CD4-positive, alpha-beta T cell treated with Interleukin-6 for 4 hours (primary cell): Measurements from ENCODE around the gene GNPTAB.
"Not testable (repeated sequence)": the region's sequence is repeated elsewhere in the genome, so short reads cannot be mapped to it uniquely, and the experiment has no call there.

Experiments used
- DNase-seq: peaks from one replicate; pipeline ENCODE4 v3.0.0-alpha.2; 2020; ENCODE audit warnings: mixed read lengths

Gene GNPTAB

DNA sequence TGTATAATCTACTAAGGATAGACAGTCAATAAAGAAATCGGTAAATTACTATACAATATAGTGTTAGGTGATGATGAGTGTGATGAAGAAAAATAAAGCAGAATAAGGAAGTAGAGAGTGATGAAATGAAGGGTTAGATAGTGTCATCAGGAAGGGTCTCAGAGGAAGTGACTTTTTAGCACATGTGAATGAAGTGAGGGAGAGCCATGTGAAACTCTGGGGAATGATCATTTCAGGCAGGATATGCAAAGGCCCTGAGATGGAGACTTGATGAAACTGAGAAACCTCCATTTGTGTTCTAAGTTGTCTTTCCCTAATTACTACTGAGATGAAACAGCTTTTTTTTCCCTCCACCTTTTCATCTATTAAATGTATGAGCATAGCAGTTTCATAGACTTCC is 19.4 kb upstream of the GNPTAB start:
- no peak for DNase-seq

DNA sequence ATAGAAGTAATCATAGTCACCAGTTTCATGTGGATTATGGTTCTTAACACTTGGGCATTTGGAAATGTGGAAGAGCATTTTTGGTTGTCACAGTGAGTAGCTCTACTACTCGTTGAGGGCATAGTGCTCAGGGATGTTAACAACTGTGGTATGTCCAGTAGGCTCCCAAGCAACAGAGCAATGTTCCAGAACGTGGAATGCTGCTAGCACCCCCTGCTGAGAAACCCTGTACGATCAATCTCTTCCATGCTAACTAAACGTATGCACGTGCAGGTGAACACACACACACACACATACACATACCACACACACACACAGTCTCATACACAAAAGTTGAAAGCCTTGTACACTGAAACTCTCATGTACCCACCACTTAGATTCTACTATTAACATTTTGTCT is 16.6 kb upstream of the GNPTAB start:
- DNase-seq: no peak

DNA sequence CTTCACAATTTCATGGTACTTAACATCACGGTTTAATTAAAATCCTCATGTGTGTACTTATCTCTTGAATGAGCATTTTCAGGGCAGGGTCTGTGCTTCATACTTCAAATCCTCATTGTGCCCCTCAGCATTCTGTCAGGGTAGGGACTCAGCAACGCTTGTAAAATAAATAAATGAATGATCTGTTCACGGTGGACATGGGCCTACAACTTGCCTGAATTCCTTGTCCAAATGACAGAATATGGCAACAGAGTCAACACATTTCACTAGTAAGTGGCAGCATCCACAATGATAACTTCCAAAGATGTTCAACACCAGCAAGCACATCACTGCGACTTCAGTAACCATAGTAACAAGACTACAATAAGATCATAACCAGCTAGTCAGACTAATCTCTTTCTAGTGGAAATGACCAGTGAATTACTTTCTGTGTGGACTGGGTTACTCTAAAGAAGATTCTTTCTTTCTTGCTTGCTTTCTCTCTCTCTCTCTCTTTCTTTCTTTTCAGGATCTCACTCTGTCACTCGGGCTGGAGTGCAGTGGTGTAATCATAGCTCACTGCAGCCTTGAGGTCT is 14.5 kb upstream of the GNPTAB start:
- DNase-seq: no peak

DNA sequence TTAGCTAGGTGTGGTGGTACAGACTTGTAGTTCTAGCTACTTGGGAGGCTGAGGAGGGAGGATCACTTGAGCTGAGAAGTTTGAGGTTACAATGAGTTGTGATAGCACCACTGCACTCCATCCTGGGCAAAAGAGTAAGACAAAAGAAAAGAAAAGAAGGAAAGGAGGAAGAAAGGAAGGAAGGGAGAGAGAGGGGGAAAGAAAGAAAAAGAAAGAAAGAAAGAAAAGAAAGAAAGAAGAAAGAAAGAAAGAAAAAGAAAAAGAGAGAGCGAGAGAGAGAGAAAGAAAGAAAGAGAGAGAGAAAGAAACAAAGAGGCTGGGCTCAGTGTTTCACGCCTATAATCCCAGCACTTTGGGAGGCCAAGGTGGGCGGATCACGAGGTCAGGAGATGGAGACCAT is 10.3 kb upstream of the GNPTAB start:
- DNase-seq: no peak

DNA sequence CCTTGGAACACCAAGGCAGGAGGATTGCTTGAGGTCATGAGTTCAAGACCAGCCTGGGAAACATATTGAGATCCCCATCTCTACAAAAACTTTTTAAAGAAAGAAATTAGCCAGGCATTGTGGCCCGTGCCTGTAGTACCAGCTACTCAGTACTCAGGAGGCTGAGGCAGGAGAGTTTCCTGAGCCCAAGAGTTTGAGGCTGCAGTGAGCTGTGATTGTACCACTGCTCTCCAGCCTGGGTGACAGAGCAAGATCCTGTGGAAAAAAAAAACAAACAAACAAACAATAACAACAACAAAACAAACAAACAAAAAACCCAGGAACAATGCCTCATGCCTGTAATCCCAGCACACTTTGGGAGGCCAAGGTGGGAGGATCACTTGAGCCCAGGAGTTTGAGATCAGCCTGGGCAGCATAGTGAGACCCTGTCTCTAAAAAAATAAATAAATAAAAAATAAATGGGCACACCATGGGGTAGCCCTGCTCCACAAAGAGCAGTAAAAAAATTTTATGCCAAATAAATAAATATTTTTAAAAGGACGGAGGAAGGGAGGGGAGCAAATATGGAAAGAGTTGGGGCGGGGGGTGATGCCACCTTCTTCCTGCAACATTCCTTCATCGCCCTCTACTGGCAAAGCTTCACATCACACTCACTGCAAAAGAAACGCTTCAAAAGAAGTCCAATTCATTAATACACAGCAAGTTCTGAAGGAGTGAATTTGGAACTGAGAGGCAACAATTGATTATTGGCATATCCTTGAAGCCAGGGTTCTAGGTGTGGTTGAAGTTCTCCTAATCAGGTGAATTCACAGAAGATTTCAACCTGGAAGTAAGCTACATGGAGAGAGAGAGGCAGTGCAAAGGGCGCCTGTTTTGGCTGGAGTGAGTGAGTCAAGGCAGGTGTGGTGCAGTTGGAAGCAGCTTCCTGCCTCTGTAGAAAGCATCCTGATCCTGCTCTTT is 8.8 kb upstream of the GNPTAB start:
- DNase-seq: peak; percentile 81

DNA sequence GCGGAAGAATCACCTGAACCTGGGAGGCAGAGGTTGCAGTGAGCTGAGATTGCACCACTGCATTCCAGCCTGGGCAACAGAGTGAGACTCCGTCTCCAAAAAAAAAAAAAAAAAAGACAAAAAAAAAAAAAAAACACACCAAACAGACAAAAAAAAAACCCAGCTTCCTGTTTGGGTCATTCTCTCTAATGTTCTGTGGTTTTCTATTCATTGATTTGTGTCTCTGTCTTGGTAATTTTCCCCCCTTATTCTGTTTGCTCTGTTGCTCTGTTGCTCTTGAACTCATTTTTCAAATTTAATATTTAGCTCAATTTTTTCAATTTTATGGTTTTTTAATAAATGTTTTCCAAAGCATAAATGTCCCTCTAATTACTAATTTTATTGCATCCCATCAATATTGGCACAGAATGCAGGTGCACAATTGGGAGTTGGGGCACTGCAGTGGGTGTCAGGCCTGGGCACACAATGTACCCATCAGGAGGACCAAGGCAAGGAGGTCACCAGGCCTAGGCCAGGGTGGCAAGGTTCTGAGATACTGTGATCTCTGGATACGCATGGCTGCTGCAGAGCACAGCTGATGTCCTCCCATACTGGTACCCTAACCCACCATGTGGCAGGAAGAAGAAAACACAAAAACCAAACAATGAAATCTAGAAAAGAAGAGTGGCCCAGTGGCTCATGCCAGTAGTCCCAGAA is 8.0 kb upstream of the GNPTAB start:
- peak; percentile 15 for DNase-seq

DNA sequence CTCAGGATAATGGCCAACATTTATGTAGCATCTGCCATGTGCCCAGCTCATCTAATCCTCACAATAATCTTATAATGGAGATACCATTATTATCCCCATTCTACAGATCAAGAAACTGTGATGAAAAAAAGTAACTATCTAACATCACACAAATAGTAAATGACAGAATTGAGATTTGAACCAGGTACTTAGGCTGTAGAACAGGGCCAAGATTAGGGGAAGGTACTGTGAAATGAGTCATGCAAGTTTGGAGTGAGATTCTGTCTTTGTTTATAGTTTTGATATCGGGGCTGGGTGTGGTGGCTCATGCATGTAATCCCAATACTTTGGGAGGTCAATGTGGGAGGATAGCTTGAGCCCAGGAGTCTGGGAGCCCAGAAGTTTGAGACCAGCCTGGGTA is 1.3 kb upstream of the GNPTAB start:
- DNase-seq: no peak

DNA sequence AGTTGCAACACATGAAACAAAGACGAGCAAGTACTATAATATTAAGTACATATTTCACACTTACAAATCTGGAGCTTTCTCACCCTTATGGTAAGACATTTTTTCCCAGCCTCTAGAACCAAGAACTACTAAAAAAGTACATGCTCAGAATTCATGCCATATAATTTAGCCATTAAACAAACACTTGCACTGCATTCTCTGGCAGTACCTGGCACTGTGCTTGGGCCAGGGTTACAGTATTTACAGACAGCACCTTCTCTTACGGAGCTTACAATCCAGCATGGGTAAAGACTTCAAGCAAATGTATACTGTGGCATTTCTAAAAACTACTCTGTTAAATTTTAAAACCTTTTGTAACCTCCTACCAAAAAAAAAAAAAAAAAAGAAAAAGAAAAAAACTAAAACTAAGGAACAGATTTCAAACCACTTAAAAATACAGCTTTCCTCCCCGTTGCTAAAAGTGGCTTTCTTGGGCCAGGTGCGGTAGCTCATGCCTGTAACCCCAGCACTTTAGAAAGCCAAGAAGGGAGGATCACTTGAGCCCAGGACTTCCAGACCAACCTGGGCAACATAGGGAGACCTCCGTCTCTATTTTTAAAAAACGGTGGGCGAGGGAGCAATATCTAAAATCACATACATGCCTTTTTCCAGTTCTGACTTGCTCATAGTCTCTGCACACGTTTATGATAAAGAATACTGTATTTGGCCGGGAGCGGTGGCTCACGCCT is 956 bp downstream of the GNPTAB start:
- DNase-seq: no peak

DNA sequence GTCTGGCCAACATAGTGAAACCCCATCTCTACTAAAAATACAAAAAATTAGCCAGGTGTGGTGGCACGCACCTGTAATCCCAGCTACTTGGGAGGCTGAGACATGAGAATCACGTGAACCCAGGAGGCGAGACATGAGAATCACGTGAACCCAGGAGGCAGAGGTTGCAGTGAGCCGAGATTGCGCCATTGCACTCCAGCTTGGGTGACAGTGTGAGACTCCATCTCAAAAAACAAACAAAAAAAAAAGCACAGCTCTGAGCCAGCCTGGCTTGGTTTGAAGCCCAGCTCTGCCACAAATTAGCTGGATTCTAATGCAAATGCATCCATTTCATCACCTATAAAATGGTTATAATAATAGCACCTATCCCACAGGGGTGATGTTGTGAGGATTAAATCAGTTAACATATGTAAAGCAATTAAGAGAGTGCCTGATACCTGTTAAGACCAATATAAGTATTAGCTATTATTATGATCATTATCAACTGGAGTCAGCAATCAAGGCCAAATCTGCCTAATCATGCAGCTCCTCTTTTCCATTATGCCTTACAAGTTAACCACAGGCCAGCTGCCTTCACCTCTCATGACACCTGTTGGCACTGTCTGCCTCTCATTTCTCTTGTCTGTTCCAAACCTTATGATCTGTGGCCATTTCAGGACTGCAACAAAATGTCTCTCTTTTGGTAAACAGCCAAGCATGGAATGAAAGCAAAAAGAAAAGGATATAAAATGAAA is 2.1 kb downstream of the GNPTAB start:
- no peak for DNase-seq

DNA sequence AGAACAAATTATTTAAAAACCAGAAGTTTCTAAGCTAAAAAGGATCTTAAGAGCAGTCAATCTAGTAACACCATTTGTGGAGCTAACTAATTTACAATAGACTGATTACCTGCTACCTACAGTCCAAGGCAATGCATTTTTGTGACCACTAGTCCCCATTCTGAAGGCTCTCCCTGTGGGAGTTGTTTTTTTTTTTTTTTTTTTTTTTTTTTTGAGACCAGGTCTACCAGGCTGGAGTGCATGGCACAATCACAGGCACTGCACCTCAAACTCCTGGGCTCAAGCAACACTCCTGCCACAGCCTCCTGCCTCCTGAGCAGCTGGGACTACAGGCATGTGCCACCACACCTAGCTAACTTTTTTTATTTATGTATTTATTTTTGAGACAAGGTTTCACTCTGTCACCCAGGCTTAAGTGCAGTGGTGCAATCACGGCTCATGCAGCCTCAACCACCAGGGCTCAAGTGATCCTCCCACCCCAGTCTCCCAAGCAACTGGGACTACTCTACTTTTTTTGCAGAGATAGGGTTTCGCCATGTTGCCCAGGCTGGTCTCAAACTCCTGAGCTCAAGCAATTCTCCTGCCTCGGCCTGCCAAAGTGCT is 3.9 kb downstream of the GNPTAB start:
- DNase-seq: no peak

DNA sequence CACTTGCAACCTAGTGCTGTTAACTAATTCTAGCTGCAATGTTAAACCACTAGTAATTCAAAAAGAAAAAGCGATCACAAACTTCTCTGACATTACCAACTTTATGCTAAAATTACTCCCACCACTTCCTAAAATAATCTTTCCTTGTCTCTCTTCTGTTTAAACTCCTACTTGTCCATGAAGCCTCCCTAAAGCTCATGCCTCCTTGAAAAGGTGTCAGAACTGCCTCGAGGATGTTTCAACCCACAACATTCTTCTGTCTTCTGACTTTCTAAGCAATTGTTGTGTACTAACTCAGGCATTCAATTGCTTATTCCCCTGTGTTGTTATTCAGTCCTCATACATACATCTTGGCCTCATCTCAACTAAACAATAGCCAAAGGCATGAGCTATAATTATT is 5.9 kb downstream of the GNPTAB start:
- DNase-seq: no peak

DNA sequence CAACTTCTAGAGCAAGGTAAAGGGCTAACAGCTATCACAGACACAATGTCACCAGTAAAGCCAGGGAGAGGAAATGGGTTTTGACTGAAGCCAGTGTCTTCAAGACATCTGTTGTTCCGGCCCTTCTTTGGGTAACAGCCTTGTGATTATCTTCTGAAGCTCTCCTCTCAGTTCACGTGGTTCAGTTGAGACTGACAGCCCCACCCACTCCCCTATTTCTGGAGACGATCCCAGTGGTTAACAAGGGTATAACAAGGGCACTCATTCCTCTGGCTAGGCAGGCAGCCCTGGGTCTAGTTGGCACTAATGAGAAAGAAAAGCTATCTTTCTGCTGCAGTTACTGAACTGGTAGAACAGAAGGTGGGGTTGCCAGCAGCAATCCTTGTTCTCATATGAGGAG is 6.9 kb downstream of the GNPTAB start:
- DNase-seq: peak; percentile 77

DNA sequence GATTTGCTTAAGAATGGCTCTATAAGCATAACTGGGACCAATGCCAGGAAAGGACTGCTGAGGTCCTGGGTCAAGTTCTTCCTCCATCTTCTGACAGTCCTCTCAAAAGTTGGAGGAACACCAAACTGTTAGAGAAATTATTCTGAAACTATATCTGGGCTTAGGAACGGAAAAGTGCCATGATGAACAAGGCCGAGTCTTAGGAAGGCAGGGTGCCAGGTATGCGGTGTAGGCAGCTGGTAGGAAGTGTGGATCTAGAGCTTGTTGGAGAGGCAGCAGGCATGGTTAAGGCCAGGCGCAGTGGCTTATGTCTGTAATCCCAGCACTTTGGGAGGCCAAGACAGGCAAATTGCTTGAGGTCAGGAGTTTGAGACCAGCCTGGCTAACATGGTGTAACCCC is 7.7 kb downstream of the GNPTAB start:
- no peak for DNase-seq

DNA sequence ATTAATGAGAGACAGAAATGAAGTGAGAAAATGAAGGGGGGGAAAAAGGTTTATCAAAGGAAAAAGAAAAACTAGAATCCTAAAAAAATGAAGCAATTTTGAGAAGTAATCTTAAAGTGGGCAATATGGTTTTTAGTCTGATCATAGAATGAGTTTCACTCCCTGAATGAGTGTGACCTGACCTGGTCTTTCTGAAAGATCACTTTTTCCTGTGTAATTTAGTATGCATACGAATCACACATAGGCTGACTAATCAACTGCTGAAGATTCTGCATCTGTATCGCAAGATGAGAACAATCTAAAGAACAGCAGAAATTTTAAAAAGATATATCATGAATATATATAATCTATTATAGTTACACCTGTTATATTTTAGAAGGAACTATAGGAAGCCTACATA is 11.3 kb downstream of the GNPTAB start:
- no peak for DNase-seq

DNA sequence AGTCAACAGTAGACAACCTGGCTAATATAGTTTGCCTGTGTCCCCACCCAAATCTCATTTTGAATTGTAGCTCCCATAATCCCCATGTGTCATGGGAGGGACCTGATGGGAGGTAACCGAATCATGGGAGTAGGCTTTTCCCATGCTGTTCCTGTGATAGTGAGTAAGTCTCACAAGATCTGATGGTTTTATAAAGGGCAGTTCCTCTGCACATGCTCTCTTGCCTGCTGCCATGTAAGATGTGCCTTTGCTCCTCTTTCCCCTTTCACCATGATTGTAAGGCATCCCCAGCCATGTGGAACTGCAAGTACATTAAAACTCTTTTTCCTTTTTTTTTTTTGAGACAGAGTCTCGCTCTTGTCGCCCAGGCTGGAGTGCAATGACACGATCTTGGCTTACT is 12.1 kb downstream of the GNPTAB start:
- not testable (repeated sequence) for DNase-seq

DNA sequence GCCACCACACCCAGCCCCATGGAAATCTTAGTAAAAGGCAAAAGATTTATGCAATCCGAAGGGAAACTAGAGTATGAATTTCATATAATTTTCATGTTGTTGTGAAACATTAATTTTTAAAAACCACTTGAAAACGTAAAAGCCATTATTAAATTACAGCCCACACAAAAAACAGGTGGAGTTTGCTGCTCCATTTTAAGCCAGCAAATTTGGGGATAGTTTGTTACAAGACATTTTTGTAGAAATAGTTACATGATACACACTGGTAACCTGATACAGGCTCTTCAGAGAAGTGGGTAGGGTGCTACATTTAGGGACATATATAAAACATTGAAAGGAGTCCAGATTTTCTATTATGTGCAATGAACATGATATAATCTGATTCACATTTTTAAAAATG is 17.6 kb downstream of the GNPTAB start:
- no peak for DNase-seq

DNA sequence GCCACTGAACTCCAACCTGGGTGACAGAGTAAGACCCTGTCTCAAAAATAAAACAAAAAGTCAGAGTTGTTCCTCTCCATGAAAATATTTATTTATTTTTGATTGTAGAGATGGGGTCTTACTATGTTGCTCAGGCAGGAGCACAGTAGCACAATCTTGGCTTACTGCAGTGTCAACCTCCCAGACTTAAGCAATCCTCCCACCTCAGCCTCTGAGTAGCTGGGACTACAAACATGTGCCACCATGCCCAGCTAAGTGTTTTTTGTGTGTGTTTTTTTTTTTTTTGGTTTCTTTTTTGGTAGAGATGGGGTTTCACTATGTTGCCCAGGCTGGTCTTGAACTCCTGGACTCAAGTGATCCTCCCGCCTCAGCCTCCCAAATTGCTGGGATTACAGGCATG is 18.0 kb downstream of the GNPTAB start:
- not testable (repeated sequence) for DNase-seq

DNA sequence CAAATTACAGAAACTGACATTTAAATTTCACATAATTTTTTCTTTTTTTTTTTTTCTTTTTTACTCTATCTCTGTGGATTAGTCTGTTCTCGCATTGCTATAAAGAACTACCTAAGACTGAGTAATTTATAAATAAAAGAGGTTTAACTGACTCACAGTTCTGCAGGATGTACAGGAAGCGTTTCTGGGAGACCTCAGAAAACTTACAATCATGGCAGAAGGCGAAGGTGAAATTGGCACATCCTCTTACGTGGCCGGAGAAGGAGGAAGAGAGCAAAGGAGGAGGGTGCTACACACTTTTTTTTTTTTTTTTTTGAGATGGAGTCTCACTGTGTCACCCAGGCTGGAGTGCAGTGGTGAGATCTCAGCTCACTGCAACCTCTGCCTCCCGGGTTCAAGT is 19.4 kb downstream of the GNPTAB start:
- not testable (repeated sequence) for DNase-seq

DNA sequence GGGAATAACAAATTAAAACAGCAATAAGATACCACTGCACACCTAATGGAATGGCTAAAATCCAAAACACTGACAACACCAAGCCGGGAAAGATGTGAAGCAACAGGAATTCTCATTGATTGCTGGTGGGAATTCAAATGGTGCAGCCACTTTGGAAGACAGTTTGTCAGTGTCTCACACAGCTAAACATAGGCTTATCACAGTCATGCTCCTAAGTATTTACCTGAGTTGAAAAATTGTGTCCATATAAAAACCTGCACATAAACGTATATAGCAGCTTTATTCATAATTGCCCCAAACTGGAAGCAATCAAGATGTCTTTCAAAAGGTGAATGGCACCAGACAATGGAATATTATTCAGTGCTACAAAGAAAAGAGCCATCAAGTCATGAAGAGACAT is 21.6 kb downstream of the GNPTAB start:
- DNase-seq: no peak

DNA sequence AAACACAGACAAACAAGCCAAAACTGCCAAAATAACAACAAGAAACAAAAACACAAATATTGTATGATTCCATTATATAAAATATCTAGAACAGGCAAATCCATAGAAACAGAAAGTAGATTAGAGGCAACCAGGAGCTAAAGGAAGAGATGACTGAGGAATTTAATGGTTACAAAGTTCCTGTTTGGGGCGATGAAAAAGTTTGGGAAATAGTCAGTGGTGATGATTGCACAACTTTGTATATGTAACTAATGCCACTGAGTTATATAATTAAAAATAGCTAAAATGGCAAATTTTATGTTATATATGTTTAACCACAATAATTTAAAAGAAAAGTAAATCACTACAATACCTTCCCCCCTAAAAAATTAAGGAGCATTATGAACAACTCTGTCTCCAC is 24.5 kb downstream of the GNPTAB start:
- no peak for DNase-seq

DNA sequence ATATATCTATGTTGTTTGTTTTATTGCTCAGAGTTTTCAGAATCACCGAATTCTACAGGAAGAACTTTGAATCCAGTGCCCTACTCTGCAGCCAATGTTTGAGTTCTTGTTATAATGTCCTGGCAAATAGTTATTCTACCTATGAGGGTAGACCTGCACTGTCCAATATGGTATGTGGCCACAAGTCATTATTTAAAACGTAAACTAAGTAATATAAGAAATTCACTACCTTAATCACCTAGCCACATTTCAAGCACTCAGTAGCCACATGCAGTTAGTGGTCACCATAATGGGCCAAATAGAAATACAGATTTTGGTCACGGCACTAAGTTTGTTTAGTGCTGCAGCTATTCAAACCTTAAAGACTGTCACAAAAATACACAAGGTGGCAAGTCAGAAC is 26.4 kb downstream of the GNPTAB start:
- no peak for DNase-seq

DNA sequence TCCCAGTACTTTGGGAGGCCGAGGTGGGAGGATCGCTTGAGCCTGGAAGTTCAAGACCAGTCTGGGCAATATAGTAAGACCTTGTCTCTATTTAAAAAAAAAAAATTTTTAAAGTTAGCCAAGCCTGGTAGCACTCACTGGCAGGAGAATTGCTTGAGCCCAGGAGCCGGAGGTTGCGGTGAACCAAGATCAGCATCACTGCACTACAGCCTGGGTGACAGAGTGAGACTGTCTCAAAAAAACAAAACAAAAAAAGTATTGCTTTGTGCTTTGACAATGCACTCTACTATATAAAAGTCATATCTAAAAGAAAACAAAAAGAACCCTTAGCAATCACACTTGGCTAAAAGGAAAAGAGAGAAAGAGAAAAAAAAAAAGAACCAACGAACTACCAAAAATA is 26.8 kb downstream of the GNPTAB start:
- no peak for DNase-seq
